Measurements from ENCODE around the gene MTCH1. TPM values are rescaled to one million over a fixed set of nuclear protein-coding genes. Genes with fewer than 3 reads are reported as not detected.

The MTCH1 gene
- total RNA-seq, 1 donor from 2014 or later = 133 TPM

DNA sequence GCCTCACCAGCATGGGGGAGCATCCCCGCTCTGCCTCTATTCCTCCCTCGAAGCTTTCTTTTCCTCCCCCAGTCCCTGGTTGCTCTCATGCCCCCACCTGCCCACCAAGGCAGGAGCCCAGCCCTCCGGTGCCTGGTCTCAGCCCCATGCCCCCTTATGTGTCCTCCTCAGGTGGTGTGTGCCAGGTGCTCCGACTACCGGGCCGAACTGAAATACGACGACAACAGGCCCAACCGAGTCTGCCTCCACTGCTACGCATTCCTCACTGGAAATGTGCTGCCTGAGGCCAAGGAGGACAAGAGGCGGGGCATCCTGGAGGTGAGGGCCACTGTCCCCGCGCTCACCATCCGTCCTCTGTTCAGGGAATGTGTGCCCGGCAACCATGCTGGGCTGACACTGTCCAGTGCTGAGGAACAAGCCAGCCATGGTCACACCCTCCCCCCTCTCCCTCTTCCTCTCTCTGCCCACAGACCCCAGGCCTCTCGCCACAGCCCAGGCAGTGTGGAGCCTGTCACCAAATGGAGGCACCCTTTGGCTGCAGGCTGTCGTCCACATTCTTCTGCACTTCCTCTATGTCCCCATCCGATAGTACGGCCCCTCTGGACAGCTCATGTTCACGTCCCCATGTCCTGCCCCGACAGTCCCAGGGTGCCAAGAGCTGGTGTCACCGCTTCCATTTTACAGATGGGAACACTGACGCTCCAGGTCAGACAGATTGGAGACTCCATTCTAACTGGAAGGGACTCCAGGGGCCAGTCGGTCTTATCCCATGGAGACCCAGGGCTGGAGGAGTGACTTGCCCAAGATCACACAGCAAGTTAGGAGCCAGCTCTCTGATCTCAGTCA, 39.8 kb upstream of the MTCH1 start:
- peaks cover 35% of the 10 kb centered on the region for H3K4me1 Mint-ChIP-seq
- no peak for DNase-seq

DNA sequence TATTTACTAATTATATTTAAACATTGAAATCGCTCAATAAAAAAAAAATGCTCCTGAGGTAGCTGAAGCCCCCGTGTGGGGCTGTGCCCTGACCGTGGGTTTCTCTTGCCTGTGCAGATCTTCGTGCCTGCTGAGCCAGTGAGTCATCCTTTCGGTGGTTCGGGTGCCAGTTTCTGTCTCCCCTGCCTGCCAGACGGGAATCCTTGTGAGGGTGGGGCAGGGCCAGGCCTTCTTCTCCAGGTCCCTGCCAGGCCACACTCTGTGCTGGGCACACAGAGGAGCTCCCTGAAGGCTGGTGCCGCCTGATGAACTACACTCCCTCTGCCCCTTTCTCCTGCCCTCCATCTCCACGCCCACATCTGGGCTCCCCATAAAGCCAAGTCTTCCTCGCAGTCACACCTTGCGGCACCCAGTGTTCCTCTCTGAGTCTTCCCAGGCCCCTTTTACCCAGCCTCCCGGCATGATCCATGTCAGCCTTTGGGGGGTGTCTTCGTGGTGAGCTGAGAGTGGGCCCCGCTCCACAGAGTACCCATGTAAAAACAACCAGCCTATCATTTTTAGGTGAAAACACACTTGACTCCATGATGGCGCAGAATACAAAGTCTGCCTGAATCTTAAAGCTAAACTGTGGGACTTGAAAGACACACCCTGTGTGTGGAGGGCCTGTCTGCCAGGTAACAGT, 38.8 kb upstream of the MTCH1 start:
- no peaks in the 10 kb centered on the region for H3K27me3 Mint-ChIP-seq
- H3K4me1 Mint-ChIP-seq = peaks cover 32% of the 10 kb centered on the region
- no peak overlapping the region for H3K4me3 Mint-ChIP-seq
- TF ChIP-seq, protein P1, sequence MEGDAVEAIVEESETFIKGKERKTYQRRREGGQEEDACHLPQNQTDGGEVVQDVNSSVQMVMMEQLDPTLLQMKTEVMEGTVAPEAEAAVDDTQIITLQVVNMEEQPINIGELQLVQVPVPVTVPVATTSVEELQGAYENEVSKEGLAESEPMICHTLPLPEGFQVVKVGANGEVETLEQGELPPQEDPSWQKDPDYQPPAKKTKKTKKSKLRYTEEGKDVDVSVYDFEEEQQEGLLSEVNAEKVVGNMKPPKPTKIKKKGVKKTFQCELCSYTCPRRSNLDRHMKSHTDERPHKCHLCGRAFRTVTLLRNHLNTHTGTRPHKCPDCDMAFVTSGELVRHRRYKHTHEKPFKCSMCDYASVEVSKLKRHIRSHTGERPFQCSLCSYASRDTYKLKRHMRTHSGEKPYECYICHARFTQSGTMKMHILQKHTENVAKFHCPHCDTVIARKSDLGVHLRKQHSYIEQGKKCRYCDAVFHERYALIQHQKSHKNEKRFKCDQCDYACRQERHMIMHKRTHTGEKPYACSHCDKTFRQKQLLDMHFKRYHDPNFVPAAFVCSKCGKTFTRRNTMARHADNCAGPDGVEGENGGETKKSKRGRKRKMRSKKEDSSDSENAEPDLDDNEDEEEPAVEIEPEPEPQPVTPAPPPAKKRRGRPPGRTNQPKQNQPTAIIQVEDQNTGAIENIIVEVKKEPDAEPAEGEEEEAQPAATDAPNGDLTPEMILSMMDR (IDR thresholded peaks at IDR 0.05) = no peak
- peak; percentile 20 for ATAC-seq (ENCODE audit: low read depth)
- intact Hi-C loops (cut with micrococcal nuclease) = loop anchor here (5.0 kb wide), 1 partner anchor 78 kb away; no protein-coding TSS in a partner anchor
- POLR2A ChIA-PET = interaction anchor here (0.5 to 24.7 kb wide), 5 partner anchors 9 to 148 kb away, joined by 4 to 519 read pairs (median 6); partner anchors contain the start of gene PIM1
- H3K36me3 Mint-ChIP-seq (ENCODE audit: low read depth) = peaks cover 95% of the 10 kb centered on the region
- DNase-seq = no peak
- peak overlapping the region; percentile 85 for H3K27ac Mint-ChIP-seq
- no peaks in the 10 kb centered on the region for H3K9me3 Mint-ChIP-seq
- CTCF ChIA-PET = interaction anchor here (1.0 to 10.6 kb wide), 5 partner anchors 9 to 219 kb away, joined by 3 to 185 read pairs (median 4); no protein-coding TSS in a partner anchor

More for the DNA sequence above, 39.8 kb upstream of the MTCH1 start:
- intact Hi-C loops (cut with micrococcal nuclease) = loop anchor here (5.0 kb wide), 1 partner anchor 76 kb away; no protein-coding TSS in a partner anchor
- H3K9me3 Mint-ChIP-seq = peaks cover 5% of the 10 kb centered on the region
- ChIA-PET CTCF (interaction anchor here (1.1 to 10.6 kb wide), 4 partner anchors 25 to 184 kb away, joined by 3 to 185 read pairs (median 60); no protein-coding TSS in a partner anchor), POLR2A (interaction anchor here (1.5 to 24.7 kb wide), 5 partner anchors 8 to 147 kb away, joined by 4 to 519 read pairs (median 17); partner anchors contain the start of genes FGD2 and PIM1)
- H3K27ac Mint-ChIP-seq = peak overlapping the region; percentile 50
- ATAC-seq (ENCODE audit: low read depth) = no peak
- peaks cover 94% of the 10 kb centered on the region for H3K36me3 Mint-ChIP-seq (ENCODE audit: low read depth)
- H3K27me3 Mint-ChIP-seq = no peaks in the 10 kb centered on the region
- H3K4me3 Mint-ChIP-seq = no peak overlapping the region
- TF ChIP-seq, protein P1 (IDR thresholded peaks at IDR 0.05) = no peak

DNA sequence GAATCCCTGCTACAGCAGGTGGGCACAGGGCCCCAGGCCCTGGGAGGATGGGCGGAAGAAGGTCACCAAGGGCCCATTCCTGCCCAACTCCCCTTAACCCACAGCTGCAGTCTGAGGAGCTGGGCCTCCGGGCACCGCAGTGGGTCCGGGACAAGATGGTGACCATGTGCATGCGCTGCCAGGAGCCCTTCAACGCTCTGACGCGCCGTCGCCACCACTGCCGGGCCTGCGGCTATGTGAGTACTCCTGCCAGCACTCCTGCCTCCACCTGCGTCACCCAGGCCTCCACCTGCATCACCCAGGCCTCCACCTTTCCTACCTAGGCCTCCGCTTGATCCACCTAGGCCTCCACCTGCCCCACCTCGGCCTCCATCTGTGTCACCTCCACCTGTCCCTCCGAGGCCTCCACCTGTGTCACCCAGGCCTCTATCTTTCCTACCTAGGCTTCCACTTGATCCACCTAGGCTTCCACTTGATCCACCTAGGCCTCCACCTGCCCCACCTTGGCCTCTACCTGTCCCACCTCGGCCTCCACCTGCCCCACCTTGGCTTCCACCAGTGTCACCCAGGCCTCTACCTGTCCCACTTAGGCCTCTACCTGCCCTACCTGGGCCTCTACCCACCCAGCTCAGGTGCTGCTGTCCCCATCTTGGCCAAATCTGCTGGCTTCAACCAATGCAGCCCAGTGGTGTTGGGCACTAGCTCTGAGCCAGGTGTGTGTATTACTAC, 36.3 kb upstream of the MTCH1 start:
- H3K27ac Mint-ChIP-seq = peak overlapping the region; percentile 61
- intact Hi-C loops (cut with micrococcal nuclease) = no loop called here

DNA sequence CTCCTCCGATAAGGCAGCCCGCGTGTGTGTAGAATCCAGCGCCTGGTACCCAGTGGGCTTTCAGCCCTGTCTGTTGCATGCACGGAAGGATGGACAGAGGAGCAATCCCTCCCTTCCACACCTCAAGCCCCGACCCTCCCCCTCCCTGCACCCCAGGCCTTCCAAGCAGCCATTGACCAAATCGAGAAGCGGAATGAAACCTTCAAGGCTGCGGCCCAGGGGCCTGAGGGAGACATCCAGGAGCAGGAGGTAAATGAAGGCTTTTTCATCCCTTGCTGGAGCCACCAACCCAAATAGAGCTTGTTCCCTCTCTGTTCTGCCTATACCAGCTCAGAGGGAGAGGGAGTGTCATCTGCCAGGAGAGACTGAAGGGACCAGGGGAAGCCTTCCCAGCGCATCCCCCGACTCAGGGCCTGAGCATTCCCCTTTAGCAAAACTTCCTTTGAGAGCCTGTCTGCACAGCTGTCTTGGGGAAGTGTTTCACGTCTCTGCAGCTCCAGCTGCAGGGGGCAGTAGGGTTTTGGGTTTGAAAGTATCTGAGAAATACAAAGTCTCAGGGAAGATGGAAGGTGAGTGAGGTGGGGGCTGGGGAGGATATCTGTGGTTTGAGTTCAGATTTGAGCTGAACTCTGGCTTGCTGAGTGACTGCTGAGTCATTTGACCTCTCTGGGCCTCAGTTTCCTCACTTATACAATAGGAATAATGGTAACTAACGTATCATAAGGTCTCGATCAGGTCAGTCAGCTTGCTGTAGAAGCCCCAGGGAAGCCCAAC, 35.5 kb upstream of the MTCH1 start:
- peak overlapping the region; percentile 53 for H3K27ac Mint-ChIP-seq
- POLR2A ChIA-PET = interaction anchor here (0.8 to 24.7 kb wide), 6 partner anchors 9 to 189 kb away, joined by 3 to 519 read pairs (median 4); partner anchors contain the start of gene PIM1

More for the DNA sequence above, 36.3 kb upstream of the MTCH1 start:
- H3K4me3 Mint-ChIP-seq = no peak overlapping the region
- no peaks in the 10 kb centered on the region for H3K27me3 Mint-ChIP-seq
- ATAC-seq (ENCODE audit: low read depth) (no peak), DNase-seq (no peak)
- H3K4me1 Mint-ChIP-seq = peaks cover 34% of the 10 kb centered on the region
- TF ChIP-seq, protein P1 (IDR thresholded peaks at IDR 0.05) = no peak
- CTCF ChIA-PET = interaction anchor here (1.0 to 10.6 kb wide), 8 partner anchors 7 to 188 kb away, joined by 3 to 185 read pairs (median 22); partner anchors contain the start of gene PIM1
- H3K36me3 Mint-ChIP-seq (ENCODE audit: low read depth) = peaks cover 96% of the 10 kb centered on the region
- POLR2A ChIA-PET = interaction anchor here (0.8 to 24.7 kb wide), 7 partner anchors 8 to 188 kb away, joined by 3 to 519 read pairs (median 3); partner anchors contain the start of gene PIM1
- H3K9me3 Mint-ChIP-seq = no peaks in the 10 kb centered on the region

More for the DNA sequence above, 35.5 kb upstream of the MTCH1 start:
- CTCF ChIA-PET = interaction anchor here (1.0 to 10.6 kb wide), 8 partner anchors 8 to 189 kb away, joined by 3 to 185 read pairs (median 22); partner anchors contain the start of gene PIM1
- DNase-seq = no peak
- no peak overlapping the region for H3K4me3 Mint-ChIP-seq
- TF ChIP-seq, protein P1 (IDR thresholded peaks at IDR 0.05) = no peak
- no peaks in the 10 kb centered on the region for H3K27me3 Mint-ChIP-seq
- no peak for ATAC-seq (ENCODE audit: low read depth)
- H3K9me3 Mint-ChIP-seq = no peaks in the 10 kb centered on the region
- peaks cover 94% of the 10 kb centered on the region for H3K36me3 Mint-ChIP-seq (ENCODE audit: low read depth)
- peaks cover 38% of the 10 kb centered on the region for H3K4me1 Mint-ChIP-seq
- intact Hi-C loops (cut with micrococcal nuclease) = no loop called here

Measured in activated B cell treated with CpG ODN at 0.5 μM for 24 hours (primary cell).